Stimulated activated CD4-positive, alpha-beta T cell treated with anti-CD3 and anti-CD28 coated beads, Interleukin-2, amount 100 ng/mL, for 48 hours (primary cell): Measurements from ENCODE around the gene DYRK2.

ENCODE experiments used
- DNase-seq, 2 donors: peaks; one replicate each; pipeline ENCODE4 v3.0.0-alpha.2; 2020

The DYRK2 gene

DNA sequence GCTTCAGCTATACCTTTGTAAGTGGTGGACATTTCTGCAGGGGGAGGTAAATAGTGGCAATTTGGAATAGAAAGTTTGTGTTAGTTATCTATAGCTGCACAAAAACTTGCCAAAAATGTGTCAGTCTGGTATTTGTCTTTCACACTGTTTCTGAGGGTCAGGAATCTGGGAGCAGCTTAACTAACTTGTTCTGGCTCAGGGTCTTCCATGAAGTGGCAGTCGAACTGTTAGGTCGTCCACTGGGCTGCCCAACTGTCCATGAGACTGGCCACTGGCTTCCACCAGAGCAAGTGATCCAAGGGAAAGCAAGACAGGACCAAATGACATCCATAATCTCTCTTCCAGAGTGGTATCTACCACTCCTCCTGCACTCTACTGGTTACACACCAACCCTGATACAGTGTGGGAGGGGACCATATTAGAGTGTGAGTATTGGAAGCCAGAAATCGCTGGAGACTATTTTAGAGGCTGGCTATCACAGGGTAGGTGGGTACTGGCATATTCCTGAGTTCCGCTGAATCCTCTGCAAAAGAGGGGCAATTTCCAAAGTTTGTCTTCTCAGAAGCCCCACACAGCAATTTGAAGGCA, 60.9 kb downstream of the DYRK2 start:
- DNase-seq: no peak

DNA sequence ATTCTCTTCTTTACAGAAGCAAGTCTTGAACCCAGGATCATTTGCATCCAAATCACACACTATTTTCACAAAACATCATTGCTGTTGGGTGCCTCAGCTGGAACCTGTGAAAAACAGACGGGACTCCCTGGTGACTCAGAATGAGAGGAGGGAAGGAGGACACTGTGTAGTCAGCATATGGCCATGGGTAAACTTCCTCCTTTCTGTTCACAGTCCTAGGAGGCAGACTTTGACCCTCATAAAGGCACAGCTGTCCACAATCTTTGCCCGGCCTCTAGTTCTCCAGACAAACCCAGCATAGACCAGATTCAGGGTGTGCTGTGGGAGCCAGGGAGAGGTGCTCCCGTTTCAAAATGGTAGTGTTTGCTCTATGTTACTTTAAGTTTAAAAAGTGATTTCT, 62.0 kb downstream of the DYRK2 start:
- DNase-seq: no peak

DNA sequence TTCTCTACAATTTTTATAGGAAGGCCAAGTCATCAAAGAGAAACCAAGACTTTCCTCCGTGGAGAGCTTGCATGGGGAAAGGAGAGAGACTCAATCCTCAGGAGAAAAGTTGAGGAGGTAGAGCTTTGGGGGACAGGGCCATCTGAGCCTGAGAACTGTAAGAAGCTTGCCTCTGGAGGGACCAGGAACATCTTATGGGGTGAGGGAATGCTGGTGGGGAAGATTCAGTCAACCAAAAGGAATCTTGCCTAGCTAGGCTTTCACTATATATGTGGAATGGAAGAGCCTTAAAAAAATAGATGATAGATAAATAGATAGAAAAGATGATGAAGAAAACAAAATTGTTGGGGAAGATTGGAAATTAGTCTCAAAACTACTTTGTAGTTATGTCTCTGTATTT, 63.5 kb downstream of the DYRK2 start:
- DNase-seq: no peak

DNA sequence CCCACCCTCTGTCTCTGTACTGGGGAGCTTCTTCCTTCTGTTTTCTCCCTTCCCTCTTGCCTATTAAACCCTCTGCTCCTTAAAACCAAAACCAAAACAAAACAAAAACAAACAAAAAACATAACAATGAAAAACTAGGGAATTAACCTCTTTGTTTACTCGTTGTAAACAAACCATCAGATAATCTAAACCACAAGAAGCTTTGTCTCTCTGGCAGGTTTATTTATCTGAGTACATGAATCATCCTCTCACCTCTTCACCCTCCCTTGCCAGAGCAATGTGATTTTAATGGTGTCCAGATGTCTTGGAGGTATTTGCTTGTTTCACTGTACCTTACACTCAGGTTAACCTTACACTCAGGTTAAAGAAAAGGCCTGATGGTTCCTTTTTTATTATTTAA, 66.1 kb downstream of the DYRK2 start:
- DNase-seq: no peak
